ENCODE data around the gene CTAG2.
"Not testable (repeated sequence)": the region's sequence is repeated elsewhere in the genome, so short reads cannot be mapped to it uniquely, and the experiment has no call there.

DNA sequence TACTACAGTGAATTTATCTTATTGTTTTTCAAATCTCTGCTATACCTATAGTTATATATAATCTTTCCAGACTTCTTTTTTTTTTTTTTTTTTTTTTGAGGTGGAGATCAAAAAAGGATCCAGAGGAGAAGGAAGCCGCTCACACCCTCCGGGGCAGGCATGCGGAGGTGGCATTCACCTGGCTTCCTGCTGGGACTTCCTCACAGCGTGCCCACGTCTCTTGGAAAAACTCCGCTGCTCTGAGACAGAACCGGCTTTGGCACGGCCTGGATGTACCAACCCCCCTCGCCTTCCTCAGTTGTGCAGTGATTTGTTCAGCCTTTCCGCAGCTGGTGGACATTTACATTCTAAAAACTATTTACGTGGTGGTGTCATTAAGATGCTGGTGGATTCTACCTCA, 45.4 kb downstream of the CTAG2 start:
- TF ChIP-seq, protein P1, sequence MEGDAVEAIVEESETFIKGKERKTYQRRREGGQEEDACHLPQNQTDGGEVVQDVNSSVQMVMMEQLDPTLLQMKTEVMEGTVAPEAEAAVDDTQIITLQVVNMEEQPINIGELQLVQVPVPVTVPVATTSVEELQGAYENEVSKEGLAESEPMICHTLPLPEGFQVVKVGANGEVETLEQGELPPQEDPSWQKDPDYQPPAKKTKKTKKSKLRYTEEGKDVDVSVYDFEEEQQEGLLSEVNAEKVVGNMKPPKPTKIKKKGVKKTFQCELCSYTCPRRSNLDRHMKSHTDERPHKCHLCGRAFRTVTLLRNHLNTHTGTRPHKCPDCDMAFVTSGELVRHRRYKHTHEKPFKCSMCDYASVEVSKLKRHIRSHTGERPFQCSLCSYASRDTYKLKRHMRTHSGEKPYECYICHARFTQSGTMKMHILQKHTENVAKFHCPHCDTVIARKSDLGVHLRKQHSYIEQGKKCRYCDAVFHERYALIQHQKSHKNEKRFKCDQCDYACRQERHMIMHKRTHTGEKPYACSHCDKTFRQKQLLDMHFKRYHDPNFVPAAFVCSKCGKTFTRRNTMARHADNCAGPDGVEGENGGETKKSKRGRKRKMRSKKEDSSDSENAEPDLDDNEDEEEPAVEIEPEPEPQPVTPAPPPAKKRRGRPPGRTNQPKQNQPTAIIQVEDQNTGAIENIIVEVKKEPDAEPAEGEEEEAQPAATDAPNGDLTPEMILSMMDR (IDR thresholded peaks at IDR 0.05): not testable (repeated sequence)
- TF ChIP-seq POLR2A, POLR2AphosphoS5 (IDR thresholded peaks at IDR 0.05): not testable (repeated sequence)

Data from upper lobe of left lung (tissue), 4 donors.